ENCODE data around the gene TRIM50. TPM values are rescaled to one million over a fixed set of nuclear protein-coding genes. Genes with fewer than 3 reads are reported as not detected.

The TRIM50 gene
- not detected in 2 replicates for total RNA-seq

GRCh38 chr7:73327922-73328321 is at the start of gene TRIM50, which contains the start of gene FKBP6:
TSS of gene TRIM50 (minus strand) at chr7:73328082. CDS start at chr7:73324787, 3,295 bp downstream.
TSS of gene FKBP6 (plus strand) at chr7:73328161. CDS start at chr7:73328429, 268 bp downstream.

DNA sequence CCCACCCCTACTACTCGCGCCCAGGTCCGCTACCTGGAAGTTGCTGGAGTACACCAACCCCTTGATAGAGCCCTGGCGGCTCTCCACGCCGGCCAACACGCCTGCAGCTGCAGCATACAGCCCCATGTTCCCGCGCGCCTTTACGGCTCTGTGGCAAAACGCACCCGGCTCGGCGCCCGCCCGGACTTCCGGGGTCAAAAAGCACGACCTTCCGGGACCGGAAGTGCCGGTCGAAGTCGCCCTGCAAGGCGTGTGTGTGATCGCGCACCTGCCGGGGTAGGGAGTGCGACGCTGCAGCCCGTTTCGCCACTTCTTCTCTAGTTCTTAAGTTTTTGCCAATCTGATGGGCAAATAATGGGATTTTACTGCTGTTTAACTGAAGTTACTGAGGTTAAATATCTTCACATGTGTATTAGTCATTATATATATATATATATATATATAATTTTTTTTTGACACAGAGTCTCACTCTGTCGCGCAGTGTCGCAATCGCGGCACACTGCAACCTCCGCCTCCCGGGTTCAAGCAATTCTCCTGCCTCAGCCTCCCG is 19.1 kb downstream of the TRIM50 start, which contains the start of gene NSUN5:
NSUN5 (minus strand) TSS at position 162 of the 550 bp plus-strand sequence; CDS start at position 126, 36 bp downstream.

Other genes with a start within 250 kb of the TRIM50 start
- under 0.01 TPM in 1 of 2 replicates, not detected in the other for gene SPDYE9, start 242.0 kb downstream of the TRIM50 start, total RNA-seq
- gene NSUN5, start 19.3 kb downstream of the TRIM50 start, total RNA-seq: 17.4 and 17.7 TPM in 2 replicates
- gene FKBP6, start 79 bp upstream of the TRIM50 start, total RNA-seq: not detected in 2 replicates
- gene FZD9, start 105.7 kb upstream of the TRIM50 start, total RNA-seq: 0.58 and 1.3 TPM in 2 replicates
- 50.4 and 61.8 TPM in 2 replicates for gene BAZ1B, start 194.2 kb upstream of the TRIM50 start, total RNA-seq
- 20.2 and 26.0 TPM in 2 replicates for gene BCL7B, start 229.6 kb upstream of the TRIM50 start, total RNA-seq

Measured in smooth muscle cell of trachea (primary cell).